ENCODE data around the gene SPPL2B. TPM values are rescaled to one million over a fixed set of nuclear protein-coding genes. Genes with fewer than 3 reads are reported as not detected.
A peak's percentile ranks its signal among the peaks of the same experiment; 100 is the strongest.

SPPL2B gene
- total RNA-seq, 3 donors from 2014 or later (not counting 1 experiment from before 2014, with no cell fraction given) = 63.2 to 83.8 (median 79.7) TPM

GRCh38 chr19:2325281-2326046 lies 3.0 kb upstream of the SPPL2B start:
- DNase-seq = no peak
- Mint-ChIP-seq H3K27me3 (ENCODE audit: low read depth in 2 of 2) (no peaks in the 10 kb centered on the region), H3K9me3 (no peaks in the 10 kb centered on the region), H3K4me1 (peaks cover 25 to 51% of the 10 kb centered on the region in 2 donors), H3K36me3 (no peaks in the 10 kb centered on the region), H3K4me3 (peak overlapping the region; percentile 57), H3K27ac (peak overlapping the region; percentile 67 to 91)
- Histone ChIP-seq H3K4me1 (ENCODE audit: control insufficient read depth, insufficient read depth, low read length) (peaks cover 53% of the 10 kb centered on the region), H3K36me3 (ENCODE audit: control insufficient read depth, insufficient read depth, low read length) (peaks cover 11% of the 10 kb centered on the region), H3K9me3 (ENCODE audit: control insufficient read depth, insufficient read depth, low read length) (no peaks in the 10 kb centered on the region), H3K27me3 (ENCODE audit: control insufficient read depth, insufficient read depth, low read length) (no peaks in the 10 kb centered on the region), H3K27ac (ENCODE audit: low read length) (peak overlapping the region; percentile 38), H3K4me3 (ENCODE audit: low read length) (no peak overlapping the region)
- 38% methylated on average over 29 of the region's 29 CpGs for WGBS (ENCODE audit: insufficient coverage)
- intact Hi-C loops (cut with micrococcal nuclease) = loop anchor here (10.0 kb wide), 1 partner anchor 51 kb away; no protein-coding TSS in a partner anchor
- ATAC-seq = no peak
- TF ChIP-seq CTCF (IDR thresholded peaks at IDR 0.05) = no peak

GRCh38 chr19:2326699-2327360 lies 1.7 kb upstream of the SPPL2B start:
- no peak for DNase-seq
- Histone ChIP-seq H3K9me3 (ENCODE audit: control insufficient read depth, insufficient read depth, low read length) (no peaks in the 10 kb centered on the region), H3K27me3 (ENCODE audit: control insufficient read depth, insufficient read depth, low read length) (no peaks in the 10 kb centered on the region), H3K36me3 (ENCODE audit: control insufficient read depth, insufficient read depth, low read length) (peaks cover 11% of the 10 kb centered on the region), H3K4me1 (ENCODE audit: control insufficient read depth, insufficient read depth, low read length) (peaks cover 56% of the 10 kb centered on the region), H3K27ac (ENCODE audit: low read length) (peak overlapping the region; percentile 78), H3K4me3 (ENCODE audit: low read length) (no peak overlapping the region)
- Mint-ChIP-seq H3K9me3 (no peaks in the 10 kb centered on the region), H3K4me1 (peaks cover 25 to 56% of the 10 kb centered on the region in 2 donors), H3K4me3 (peak overlapping the region; percentile 99), H3K36me3 (no peaks in the 10 kb centered on the region), H3K27me3 (ENCODE audit: low read depth in 2 of 2) (no peaks in the 10 kb centered on the region), H3K27ac (peak overlapping the region; percentile 91 to 98)
- no peak for TF ChIP-seq CTCF (IDR thresholded peaks at IDR 0.05)
- ATAC-seq = no peak
- WGBS (ENCODE audit: insufficient coverage) = 84% methylated on average over 16 of the region's 16 CpGs
- intact Hi-C loops (cut with micrococcal nuclease) = loop anchor here (10.0 kb wide), 1 partner anchor 52 kb away; no protein-coding TSS in a partner anchor

- no peaks in the 10 kb centered on the region for H3K9me3 Mint-ChIP-seq
- Histone ChIP-seq H3K36me3 (ENCODE audit: control insufficient read depth, insufficient read depth, low read length) (peaks cover 11% of the 10 kb centered on the region), H3K9me3 (ENCODE audit: control insufficient read depth, insufficient read depth, low read length) (no peaks in the 10 kb centered on the region), H3K27me3 (ENCODE audit: control insufficient read depth, insufficient read depth, low read length) (no peaks in the 10 kb centered on the region), H3K27ac (ENCODE audit: low read length) (peak overlapping the region; percentile 78), H3K4me1 (ENCODE audit: control insufficient read depth, insufficient read depth, low read length) (peaks cover 66% of the 10 kb centered on the region), H3K4me3 (ENCODE audit: low read length) (peak overlapping the region; percentile 93)
- peaks cover 25 to 57% of the 10 kb centered on the region in 2 donors for H3K4me1 Mint-ChIP-seq
- H3K27me3 Mint-ChIP-seq (ENCODE audit: low read depth in 2 of 2) = no peaks in the 10 kb centered on the region
- TF ChIP-seq CTCF (IDR thresholded peaks at IDR 0.05) = no peak
- under 1% methylated on average over 18 of the region's 18 CpGs for WGBS (ENCODE audit: insufficient coverage)
- peak; percentile 58 to 79 (median 70) for ATAC-seq
- H3K36me3 Mint-ChIP-seq = no peaks in the 10 kb centered on the region
- peak overlapping the region; percentile 91 to 98 for H3K27ac Mint-ChIP-seq
- intact Hi-C loops (cut with micrococcal nuclease) = loop anchor here (1.0 to 10.0 kb wide), 2 partner anchors 53 to 92 kb away; partner anchors contain the start of genes PLEKHJ1 and SF3A2
- peak in 1 of 2 donors; percentile 79 for DNase-seq
- peak overlapping the region; percentile 99 for H3K4me3 Mint-ChIP-seq
These were observed 597 bp upstream of the SPPL2B start for GRCh38 chr19:2327773-2328400.

All from natural killer cell (primary cell).